ENCODE results near the gene CLCN4.

CLCN4 gene

GRCh38 chrX:10156199-10157031 is at the start of gene CLCN4:
Gene CLCN4, plus strand, starts transcription at chrX:10156975. Its CDS starts 28,058 bp downstream, at chrX:10185033.
- no peak for DNase-seq (ENCODE audit: low read depth, low spot score)

GRCh38 chrX:10107483-10107882 is 49.3 kb upstream of the CLCN4 start:
- DNase-seq (ENCODE audit: low read depth, low spot score), result no peak

GRCh38 chrX:10108288-10108687 is 48.5 kb upstream of the CLCN4 start:
- no peak for DNase-seq (ENCODE audit: low read depth, low spot score)

GRCh38 chrX:10109695-10110094 is 47.1 kb upstream of the CLCN4 start:
- no peak for DNase-seq (ENCODE audit: low read depth, low spot score)

GRCh38 chrX:10110316-10110935 is 46.3 kb upstream of the CLCN4 start:
- DNase-seq (ENCODE audit: low read depth, low spot score), result no peak

GRCh38 chrX:10110984-10111363 is 45.8 kb upstream of the CLCN4 start:
- no peak for DNase-seq (ENCODE audit: low read depth, low spot score)

- DNase-seq (ENCODE audit: low read depth, low spot score), result no peak
Measured at GRCh38 chrX:10111364-10112148, 45.2 kb upstream of the CLCN4 start.

- no peak for DNase-seq (ENCODE audit: low read depth, low spot score)
Measured at GRCh38 chrX:10112510-10112909, 44.3 kb upstream of the CLCN4 start.

GRCh38 chrX:10115082-10115481 is 41.7 kb upstream of the CLCN4 start:
- no peak for DNase-seq (ENCODE audit: low read depth, low spot score)

GRCh38 chrX:10117301-10117700 is 39.5 kb upstream of the CLCN4 start:
- DNase-seq (ENCODE audit: low read depth, low spot score), result no peak

GRCh38 chrX:10117864-10118377 is 38.9 kb upstream of the CLCN4 start:
- no peak for DNase-seq (ENCODE audit: low read depth, low spot score)

GRCh38 chrX:10118530-10118929 is 38.2 kb upstream of the CLCN4 start:
- DNase-seq (ENCODE audit: low read depth, low spot score), result no peak

GRCh38 chrX:10119399-10119990 is 37.3 kb upstream of the CLCN4 start:
- peak; percentile 72 for DNase-seq (ENCODE audit: low read depth, low spot score)

- no peak for DNase-seq (ENCODE audit: low read depth, low spot score)
Measured at GRCh38 chrX:10120331-10120730, 36.4 kb upstream of the CLCN4 start.

- DNase-seq (ENCODE audit: low read depth, low spot score), result no peak
Measured at GRCh38 chrX:10120828-10121227, 35.9 kb upstream of the CLCN4 start.

- DNase-seq (ENCODE audit: low read depth, low spot score), result no peak
Measured at GRCh38 chrX:10121787-10122186, 35.0 kb upstream of the CLCN4 start.

- no peak for DNase-seq (ENCODE audit: low read depth, low spot score)
Measured at GRCh38 chrX:10124506-10125247, 32.1 kb upstream of the CLCN4 start.

GRCh38 chrX:10125248-10125615 is 31.5 kb upstream of the CLCN4 start:
- DNase-seq (ENCODE audit: low read depth, low spot score), result no peak

GRCh38 chrX:10126044-10126443 is 30.7 kb upstream of the CLCN4 start:
- DNase-seq (ENCODE audit: low read depth, low spot score), result no peak

GRCh38 chrX:10126834-10127233 is 29.9 kb upstream of the CLCN4 start:
- no peak for DNase-seq (ENCODE audit: low read depth, low spot score)

GRCh38 chrX:10128386-10128785 is 28.4 kb upstream of the CLCN4 start:
- DNase-seq (ENCODE audit: low read depth, low spot score), result no peak

Measured in brain pericyte (primary cell).